Activated T-cell treated with anti-CD3 and anti-CD28 coated beads for 4 hours (primary cell): Measurements from ENCODE around the gene DCX.

ENCODE experiments used
- DNase-seq: peaks from one replicate; pipeline ENCODE4 v3.0.0-alpha.2; 2020

Gene DCX

GRCh38 chrX:111302284-111302683 is 109.7 kb downstream of the DCX start:
- no peak for DNase-seq

DNA sequence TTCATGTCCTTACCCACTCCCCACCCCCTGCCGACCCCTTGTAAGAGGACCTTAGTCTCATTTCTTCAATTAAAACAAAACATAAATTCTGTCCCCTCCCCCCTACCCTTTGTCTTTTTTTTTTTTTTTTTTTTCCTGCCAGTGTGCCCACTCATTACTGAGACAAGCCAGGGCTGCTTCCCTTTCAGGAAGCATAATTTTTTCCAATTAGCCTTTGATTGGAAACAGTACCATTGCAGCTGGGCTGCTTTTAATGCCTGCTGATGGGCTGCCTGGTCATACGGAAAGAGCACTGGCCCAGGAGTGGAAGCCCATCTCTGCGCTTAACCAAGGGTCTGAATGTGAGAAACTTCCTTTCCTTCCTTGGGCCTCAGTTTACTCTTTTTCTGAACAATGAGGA is 123.2 kb downstream of the DCX start:
- no peak for DNase-seq

DNA sequence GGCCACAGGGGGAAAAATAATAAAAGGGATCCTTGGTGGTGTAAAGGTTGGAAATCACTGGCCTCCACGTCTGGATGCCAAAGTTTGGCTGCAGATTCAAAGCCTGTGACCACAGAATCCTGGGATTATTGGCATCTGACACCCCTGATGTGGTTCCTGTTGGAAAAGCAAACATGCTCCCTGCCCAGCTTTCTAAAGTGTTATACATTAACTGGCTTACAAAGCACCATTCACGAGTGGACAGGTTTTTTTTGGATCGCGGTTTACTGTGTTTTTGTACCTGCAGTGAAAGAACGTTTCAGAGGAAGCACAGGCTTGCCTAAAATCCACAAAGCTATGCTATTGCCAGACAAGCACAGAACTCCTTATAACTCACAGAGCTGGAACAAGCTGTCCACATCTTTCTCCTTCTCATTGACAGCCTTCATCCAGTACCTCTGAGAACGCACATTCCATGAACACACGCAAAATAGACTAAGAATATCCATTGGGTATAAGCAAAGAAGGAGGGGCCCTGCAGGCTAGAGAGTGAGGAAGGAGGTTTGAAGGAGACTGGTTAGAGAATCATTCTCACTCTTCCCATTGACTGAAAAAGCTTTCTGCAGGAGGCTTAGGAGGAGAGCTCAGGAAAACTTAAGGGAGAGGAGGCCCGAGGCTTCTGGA is 127.2 kb downstream of the DCX start:
- DNase-seq, result no peak

DNA sequence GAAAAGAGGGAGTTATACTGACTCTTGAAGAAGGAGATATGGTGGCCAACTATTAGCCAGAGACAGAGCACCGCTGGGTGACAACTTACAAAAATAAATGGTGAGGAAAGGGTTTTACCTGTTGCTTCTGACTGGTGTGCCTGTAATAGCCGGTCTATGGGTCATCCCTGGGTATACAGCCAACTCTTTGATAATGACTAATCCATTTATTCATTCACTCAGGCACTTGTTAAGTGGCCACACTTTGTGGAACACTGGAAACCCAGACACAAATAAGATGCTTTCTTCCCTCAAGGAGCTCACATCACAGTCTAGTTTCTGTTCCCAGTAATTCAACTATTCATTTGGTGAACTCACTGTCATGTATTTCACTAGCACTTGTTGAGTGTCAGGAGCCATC is 128.5 kb downstream of the DCX start:
- no peak for DNase-seq

DNA sequence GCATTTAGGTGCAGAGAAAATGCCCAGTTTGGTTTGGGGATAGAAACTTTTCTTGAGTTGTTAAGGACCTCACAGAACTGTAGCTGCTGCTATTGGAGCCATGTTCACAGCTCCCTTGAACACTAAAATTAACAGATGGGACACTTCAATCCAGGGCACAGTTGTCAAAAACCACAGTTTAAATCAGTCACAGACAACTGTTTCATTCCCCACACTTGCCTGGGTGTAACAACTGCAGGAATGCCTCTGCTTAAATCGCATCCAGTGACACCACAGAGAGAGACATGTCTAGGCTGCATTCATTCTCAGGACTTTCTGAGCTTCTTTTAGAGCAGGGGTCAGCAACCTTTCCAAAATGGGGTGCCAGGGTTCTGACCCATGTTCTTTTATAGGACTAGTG is 129.0 kb downstream of the DCX start:
- no peak for DNase-seq

DNA sequence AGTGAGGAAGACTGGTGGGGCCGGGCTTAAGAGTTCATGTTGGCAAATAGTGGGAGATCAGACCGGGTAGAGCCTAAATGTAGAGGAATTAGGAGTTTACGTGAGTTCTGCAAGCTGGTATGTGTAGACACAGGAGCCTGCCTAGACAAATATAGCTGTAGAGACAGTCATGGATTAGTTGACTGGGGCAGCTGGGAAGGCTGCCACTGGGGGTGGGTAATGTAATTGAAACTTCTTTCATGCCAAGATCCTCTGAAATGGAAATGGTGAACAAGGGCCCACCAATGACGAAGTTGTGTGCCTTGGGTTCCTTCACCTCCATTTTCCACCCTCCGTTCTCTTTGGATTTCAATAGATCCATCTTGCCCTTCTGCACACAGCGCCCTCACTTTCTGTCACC is 129.9 kb downstream of the DCX start:
- no peak for DNase-seq

DNA sequence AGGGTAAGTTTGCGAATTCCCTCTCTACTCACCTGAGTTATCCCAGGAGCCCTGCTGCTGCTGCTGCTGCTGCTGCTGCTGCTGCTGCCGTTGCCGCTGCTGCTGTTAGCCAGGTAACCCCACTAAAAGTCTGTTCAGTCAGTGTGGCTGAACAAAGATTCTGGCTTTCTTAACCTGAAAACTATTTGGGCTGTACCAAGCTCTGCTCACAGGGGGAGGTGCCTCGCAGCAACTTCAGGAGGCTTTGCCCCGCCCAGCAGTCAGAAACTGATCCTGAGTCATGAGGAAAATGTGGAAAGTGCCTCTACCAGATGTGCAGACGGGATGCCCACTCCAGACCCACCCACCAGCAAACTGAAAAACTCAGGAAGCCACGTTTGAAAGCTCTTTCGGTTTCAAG is 141.7 kb downstream of the DCX start, which contains the start of gene CAPN6:
Gene CAPN6, minus strand, starts transcription at position 145 of the 400 bp plus-strand sequence. CDS start 6,547 bp downstream, outside the sequence.
- DNase-seq, result no peak

DNA sequence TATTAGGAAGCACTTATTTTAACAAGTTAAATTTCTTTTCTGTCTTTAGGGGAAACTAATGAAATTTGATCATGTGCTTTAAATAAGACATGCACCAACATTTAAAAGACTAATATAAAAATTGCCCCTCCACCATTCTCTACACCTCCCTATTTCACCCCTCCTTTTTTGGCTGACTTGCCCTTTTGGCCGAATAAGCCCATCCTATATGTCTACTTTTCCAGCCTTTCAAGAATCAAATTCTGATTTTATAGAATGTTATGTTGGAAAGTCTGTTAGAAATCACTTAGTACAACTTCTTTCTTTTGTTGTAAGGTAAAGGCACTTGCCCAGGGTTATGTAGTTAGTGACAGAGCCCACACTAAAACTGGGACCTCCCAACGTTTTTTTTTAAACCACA is 143.5 kb downstream of the DCX start:
- no peak for DNase-seq

- DNase-seq, result no peak
Measured at GRCh38 chrX:111265486-111265885, 146.5 kb downstream of the DCX start.

GRCh38 chrX:111264385-111264784 is 147.6 kb downstream of the DCX start:
- no peak for DNase-seq

DNA sequence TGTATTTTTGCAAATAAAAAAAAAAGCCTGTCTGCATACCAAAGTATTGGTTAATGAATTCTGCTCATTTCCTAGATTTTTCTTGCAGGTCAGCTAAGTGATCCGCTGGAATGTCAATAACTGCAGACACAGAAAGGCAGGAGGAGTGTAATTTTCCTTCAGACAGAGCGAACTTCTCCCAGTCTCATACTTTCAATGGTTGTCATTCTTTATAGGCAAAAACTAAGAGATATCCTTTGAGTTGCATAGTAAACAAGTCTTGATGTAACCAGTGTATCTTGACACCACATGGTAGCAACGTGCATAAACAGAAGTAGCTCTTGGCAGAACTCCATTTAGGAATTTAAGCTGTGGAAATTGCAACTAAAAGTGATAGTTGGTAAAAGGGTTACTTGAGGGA is 149.9 kb downstream of the DCX start:
- DNase-seq, result no peak

- DNase-seq, result no peak
Measured at GRCh38 chrX:111260451-111260850, 151.5 kb downstream of the DCX start.

DNA sequence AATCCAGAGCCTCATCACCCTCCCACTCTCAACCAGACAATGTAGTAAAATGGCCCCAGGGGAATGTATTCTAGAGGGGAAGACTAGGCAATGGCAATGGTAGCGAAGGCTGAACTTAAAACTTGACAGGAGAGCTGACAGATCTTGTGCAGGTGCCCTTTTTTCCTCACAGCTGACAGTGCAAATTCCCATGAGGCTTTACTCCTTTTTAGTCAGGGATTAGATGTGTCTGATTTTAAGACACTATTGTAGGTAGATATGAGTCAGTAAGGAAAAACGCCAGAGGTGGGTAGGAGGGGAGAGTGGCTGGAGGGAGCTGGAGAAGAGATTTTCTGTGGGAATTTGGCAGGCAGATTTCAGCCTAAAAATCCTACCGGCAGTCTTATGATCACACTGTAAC is 152.4 kb downstream of the DCX start:
- no peak for DNase-seq

GRCh38 chrX:111257733-111258132 is 154.3 kb downstream of the DCX start:
- DNase-seq, result no peak

DNA sequence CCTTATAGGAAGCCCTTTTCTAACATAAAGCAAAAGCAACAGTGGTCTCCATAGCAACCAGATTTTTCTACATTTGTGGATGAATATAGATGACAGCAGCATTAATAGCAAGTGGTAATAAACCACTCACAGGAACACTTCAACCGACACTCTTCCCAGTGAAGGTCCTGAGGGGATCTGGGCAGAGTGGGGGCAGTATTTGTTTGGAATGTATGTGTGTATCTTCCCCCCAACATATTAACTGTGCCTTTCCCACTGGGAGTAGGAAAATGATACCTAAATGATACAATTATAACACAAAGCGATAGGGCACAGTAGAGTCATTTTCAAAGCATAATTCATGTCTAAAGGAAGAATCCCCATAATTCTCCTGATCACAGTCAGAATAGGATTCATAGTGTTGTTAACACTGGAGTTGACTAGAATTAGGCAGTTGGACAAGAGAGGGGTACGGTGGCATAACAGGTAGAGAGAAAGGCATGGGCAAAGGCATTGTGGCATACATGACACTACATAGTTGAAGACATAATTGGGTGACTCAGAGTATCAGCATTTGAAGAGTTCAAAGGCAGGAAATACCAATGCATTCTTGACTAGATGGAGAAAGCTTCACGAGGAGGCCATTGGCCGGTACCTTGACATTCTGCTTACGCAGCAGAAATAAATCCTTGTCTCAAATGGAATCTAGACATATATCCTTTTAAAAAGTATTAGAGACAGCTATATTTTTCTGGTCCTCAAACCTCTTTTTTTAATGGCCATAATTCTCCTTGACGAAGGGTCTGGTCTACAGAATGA is 156.9 kb downstream of the DCX start:
- no peak for DNase-seq

DNA sequence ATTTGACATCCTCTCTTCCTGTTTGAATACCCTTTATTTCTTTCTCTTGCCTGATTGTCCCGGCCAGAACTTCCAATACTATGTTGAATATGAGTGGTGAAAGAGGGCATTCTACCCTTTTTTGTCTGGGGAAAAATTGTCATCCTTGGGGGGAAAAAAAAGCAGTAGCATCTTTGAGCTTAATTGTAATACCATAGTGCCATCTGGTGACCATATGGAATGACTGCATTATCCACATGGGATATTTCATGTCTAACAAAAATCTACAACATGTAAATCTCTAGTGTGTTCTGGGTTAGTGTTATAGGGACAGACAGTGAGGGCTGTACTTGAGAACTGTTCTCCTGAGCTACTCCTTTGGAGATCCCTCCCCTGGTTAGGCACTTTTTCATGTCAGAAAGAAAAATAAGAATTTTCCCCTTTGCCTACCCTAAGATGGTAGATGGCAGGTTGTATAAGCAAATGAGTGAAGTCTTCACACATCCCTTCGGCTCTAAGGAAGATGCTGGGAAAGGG is 167.7 kb downstream of the DCX start:
- DNase-seq, result no peak
